HG03064 (cell line): ENCODE measurements around the gene CRP.
"Not testable (repeated sequence)": the region's sequence is repeated elsewhere in the genome, so short reads cannot be mapped to it uniquely, and the experiment has no call there.

ENCODE experiments used
- ATAC-seq: cut with Tn5 transposase; IDR thresholded peaks from one replicate; pipeline ENCODE4 v1.9.1; 2021; ENCODE audit warnings: low read depth; ENCODE audit not compliant: unreplicated experiment

Gene CRP

GRCh38 chr1:159700312-159700711 lies 14.1 kb downstream of the CRP start:
- no peak for ATAC-seq

GRCh38 chr1:159699653-159700052 lies 14.7 kb downstream of the CRP start:
- ATAC-seq, result no peak

- ATAC-seq, result no peak
Observed at GRCh38 chr1:159699246-159699645, 15.1 kb downstream of the CRP start.

DNA sequence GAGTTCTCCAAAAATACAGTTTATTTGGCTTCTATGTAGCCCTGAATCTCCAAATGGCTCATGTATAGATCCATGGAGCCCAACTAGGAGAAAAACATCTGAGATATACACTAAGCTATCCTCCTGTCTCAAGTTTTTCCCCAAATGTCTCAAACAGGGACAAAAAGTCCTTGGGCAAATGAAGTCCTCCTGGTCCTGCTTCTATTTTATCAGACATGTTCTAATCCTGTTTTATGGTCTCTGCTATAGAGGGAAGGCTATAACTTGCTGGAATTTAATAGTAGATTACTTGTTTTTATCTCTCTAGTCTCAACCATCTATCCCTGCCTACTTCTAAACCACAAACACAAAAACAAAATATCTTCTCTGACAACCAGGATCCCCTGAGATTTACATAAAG lies 26.9 kb downstream of the CRP start:
- ATAC-seq, result no peak

DNA sequence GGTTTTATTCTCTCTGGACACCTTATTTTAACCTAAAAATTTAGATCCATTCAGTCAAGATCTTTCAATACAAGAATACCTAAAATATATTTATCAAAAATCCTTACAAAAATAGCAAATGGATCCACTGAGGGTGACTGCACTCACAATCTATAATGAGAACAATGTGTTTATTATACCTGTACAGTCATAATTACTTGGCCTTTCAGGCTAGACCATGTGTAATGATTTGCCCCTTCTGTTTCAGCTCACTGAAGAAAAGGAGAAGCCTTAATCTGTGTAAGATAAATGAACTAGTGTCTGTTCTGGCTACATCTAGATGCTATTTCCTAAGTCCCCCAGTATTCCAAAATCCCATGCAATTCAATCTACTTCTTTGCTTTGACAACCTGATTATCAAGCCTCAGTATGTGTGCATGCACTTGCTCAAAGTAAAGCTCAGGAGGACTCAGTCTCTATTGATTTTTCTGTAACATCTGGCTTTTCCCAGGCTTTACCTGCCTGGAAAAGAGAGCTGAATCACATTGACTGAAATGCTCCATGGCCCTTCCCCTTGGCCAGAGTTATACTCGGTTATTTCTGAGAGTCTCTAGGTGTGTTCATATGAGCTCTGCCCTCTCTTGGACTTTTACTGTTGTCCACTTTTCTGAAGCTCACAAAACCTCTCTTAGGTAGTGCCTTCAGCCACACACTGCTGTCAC lies 27.6 kb downstream of the CRP start:
- ATAC-seq, result no peak

GRCh38 chr1:159678939-159679338 lies 35.5 kb downstream of the CRP start:
- no peak for ATAC-seq

DNA sequence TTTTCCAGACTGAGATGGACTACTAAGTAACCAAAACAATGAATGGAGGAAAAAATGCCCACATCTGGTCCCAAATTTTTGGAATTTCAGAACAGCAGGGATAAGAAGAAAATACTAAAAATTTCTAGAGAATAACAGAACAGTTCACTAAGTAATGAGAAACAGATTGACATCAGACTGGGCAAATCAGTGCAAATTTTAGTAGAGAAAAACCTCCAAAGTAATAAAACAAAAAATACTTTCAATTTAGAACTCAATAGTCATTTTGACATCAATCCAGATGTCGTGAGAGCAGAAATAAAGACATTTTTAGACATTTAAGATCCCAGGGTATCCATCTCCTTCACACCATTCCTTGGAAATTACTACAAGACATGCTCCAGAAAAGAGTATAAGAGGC lies 39.3 kb downstream of the CRP start:
- ATAC-seq, result no peak

DNA sequence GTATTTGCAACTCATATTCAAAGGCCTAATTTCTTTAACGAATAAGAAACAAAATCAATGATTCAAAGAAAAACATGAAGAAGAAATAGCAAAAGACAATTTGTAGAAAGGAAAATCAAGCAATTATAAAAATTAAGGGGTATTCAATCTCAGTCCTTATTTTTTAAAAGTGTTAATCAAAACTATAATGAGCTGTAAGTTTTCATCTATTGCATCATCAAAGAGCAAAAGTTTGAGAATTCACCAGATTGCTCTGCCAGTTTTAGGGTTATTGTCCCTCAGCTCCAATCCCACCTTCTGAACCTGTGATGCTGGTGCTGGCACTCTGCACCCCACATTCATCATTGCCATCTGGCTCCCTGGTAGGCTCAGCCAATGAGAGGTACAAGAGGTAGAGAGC lies 42.0 kb downstream of the CRP start:
- ATAC-seq, result not testable (repeated sequence)

- no peak for ATAC-seq
Observed at GRCh38 chr1:159669338-159669737, 45.1 kb downstream of the CRP start.

GRCh38 chr1:159668739-159669138 lies 45.6 kb downstream of the CRP start:
- ATAC-seq, result no peak

DNA sequence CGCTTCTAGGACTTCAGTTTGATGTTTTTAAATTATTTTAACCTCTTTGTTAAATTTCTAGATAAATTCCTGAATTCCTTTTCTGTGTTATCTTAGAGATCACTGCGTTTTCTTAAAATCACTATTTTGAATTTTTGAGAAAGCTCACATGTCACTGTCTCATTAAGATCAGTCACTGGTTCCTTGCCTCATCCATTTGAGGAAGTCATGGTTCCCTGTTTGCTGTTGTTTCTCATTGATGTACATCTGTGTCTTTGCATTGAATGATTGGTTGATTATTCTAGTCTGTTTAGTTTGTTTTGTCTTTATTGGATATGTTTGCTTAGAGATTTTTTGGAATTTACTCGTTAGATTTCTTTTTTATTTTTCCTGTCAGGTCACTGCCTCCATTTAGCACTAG lies 50.1 kb downstream of the CRP start:
- ATAC-seq, result no peak

DNA sequence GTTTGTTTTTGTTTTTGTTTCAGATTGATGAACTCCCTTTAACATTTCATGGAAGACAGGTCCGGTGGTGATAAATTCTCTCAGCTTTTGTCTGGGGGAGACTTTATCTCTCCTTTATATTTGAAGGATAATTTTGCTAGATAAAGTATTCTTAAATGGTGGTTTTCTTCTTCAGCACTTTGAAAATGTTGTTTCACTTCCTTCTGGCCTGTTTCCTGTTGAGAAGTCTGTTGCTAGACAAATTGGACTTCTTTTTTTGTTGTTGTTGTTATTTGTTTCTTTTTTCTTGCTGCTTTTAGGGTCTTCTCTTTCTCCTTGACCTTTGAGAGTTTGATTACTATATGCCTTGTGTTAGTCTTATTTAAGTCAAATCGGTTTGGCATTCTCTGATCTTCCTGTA lies 50.8 kb downstream of the CRP start:
- ATAC-seq, result no peak
